ENCODE results near the gene DNAH11.

GRCh38 chr7:21603462-21603861 is 60.6 kb downstream of the DNAH11 start:
- TF ChIP-seq CTCF (conservative IDR thresholded peaks at IDR 0.05 in 1 of 2, IDR thresholded peaks at IDR 0.05 in 1 of 2; ENCODE audit: extremely low read depth in 1 of 2, insufficient read depth in 1 of 2, low read depth in 1 of 2, low read length in 2 of 2) (no peak), EZH2 (IDR thresholded peaks at IDR 0.05; ENCODE audit: borderline replicate concordance, low read length) (no peak)
